ENCODE results near the gene PEAR1. TPM values are rescaled to one million over a fixed set of nuclear protein-coding genes. Genes with fewer than 3 reads are reported as not detected.

Gene PEAR1
- total RNA-seq, 1 donor from 2014 or later, result 11.5 TPM

DNA sequence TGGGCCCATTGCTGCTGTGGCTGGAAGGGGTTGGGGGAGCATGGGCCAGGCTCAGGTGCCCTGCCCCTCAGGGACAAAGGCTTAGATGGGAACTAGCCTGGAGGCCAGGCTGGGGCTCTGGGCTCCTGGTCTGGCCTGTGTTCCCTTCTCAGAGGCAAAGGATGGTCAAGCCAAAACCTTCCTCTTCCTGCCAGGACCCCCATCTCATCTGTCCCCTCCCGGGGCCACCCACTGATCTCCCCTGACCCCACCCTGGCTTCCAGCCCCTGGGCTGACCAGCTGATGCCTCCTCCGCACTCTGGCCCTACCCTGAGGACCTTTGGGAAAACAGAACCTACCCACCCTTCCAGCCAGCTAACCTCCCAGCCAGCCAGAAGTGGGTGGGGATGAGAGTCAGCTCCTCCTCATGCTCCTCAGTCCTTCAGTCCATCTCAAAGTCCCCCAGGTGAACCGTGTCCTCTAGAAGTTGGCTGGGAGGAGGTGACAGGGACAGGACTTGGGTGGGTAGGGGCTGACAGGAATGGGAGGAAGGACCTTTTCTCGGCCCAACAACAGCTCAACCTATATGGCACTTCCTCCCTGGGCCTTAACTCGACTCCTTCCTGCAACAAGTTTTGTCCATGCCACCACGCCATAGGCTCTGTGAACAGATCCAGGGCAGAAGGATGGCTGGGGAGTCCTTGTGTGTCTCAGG, 7.5 kb downstream of the PEAR1 start:
- no peaks in the 10 kb centered on the region for H3K36me3 ChIP-seq
- no peak for DNase-seq (ENCODE audit: extremely low spot score in 2 of 2)
- no peak overlapping the region for H3K4me3 ChIP-seq
- peaks cover 53% of the 10 kb centered on the region for H3K4me1 ChIP-seq
- no peaks in the 10 kb centered on the region for H3K9me3 ChIP-seq
- H3K27me3 ChIP-seq, result no peaks in the 10 kb centered on the region
- no peak for TF ChIP-seq POLR2A (IDR thresholded peaks at IDR 0.05)
- no peak for TF ChIP-seq POLR2AphosphoS5 (IDR thresholded peaks at IDR 0.05; ENCODE audit: insufficient read depth in 1 of 2, low read depth in 1 of 2)
- TF ChIP-seq, protein P1, sequence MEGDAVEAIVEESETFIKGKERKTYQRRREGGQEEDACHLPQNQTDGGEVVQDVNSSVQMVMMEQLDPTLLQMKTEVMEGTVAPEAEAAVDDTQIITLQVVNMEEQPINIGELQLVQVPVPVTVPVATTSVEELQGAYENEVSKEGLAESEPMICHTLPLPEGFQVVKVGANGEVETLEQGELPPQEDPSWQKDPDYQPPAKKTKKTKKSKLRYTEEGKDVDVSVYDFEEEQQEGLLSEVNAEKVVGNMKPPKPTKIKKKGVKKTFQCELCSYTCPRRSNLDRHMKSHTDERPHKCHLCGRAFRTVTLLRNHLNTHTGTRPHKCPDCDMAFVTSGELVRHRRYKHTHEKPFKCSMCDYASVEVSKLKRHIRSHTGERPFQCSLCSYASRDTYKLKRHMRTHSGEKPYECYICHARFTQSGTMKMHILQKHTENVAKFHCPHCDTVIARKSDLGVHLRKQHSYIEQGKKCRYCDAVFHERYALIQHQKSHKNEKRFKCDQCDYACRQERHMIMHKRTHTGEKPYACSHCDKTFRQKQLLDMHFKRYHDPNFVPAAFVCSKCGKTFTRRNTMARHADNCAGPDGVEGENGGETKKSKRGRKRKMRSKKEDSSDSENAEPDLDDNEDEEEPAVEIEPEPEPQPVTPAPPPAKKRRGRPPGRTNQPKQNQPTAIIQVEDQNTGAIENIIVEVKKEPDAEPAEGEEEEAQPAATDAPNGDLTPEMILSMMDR (IDR thresholded peaks at IDR 0.05), result no peak
- no peak overlapping the region for H3K27ac ChIP-seq
- intact Hi-C loops (cut with DNase I), result no loop called here

DNA sequence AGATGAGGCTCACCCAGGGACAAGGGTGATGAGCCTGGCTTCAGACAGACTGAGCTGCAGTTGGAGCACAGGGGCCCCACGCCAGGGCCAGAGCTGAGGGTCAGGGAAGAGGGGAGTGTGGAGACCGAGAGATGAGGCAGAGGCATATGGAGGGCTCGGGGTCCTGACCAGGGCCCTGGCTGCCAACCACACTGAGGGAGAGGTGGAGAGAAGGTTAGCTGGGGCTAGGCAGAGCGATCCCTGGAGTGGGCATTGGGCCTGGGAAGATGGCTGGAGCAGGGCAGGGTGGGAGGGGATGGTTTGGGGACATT, 8.0 kb downstream of the PEAR1 start:
- no peak overlapping the region for H3K4me3 ChIP-seq
- H3K27me3 ChIP-seq, result no peaks in the 10 kb centered on the region
- no peaks in the 10 kb centered on the region for H3K9me3 ChIP-seq
- DNase-seq (ENCODE audit: extremely low spot score in 2 of 2), result no peak
- TF ChIP-seq POLR2AphosphoS5 (IDR thresholded peaks at IDR 0.05; ENCODE audit: insufficient read depth in 1 of 2, low read depth in 1 of 2), result no peak
- TF ChIP-seq, protein P1 (IDR thresholded peaks at IDR 0.05), result no peak
- TF ChIP-seq POLR2A (IDR thresholded peaks at IDR 0.05), result no peak
- H3K27ac ChIP-seq, result no peak overlapping the region
- intact Hi-C loops (cut with DNase I), result no loop called here
- H3K36me3 ChIP-seq, result no peaks in the 10 kb centered on the region
- H3K4me1 ChIP-seq, result peaks cover 48% of the 10 kb centered on the region

DNA sequence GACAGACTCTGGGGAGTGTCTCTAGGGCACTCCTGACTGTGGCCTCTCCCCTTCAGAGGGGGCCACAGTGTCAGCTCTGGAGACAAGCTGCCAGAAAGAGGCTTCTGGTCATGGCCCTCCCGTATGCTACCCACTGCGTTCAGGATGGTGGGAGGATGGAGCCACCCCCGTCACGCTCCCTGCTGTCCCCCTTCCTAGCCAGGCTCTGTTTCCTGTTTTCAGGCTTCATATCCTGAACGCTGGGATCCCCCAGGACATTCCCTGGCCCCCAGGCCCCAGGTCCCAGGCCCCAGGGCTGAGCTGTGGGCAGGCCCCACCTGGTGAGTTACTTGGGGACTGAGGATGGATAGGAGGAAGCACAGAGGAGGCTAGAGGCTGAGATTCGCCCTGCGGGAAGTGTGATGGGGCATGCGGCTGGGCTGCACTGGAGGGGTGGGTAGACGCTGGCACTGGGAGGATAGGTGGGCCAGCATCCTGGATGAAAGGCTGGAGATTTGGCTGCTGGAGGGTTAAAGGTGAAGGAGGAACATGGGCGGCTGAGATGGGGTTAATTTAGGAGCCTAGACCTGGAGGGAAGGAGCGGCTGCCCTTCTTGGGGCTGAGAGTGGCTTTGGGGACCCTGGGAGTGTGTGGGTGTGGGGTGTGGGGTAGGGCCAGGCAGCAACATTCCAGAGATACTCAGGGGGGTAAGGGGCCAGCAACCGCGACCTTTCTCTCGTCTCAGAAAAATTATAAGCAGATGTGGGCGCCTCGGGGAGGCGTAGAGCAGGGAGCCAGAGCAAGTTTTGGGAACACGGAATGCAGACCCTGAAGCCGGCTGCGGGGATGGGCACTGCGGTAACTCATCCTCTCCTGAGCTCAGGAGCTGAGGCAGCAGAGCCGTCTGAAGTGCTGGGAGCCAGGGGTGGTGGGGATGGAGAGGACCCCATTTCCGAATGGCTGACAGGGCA, 8.7 kb downstream of the PEAR1 start:
- intact Hi-C loops (cut with DNase I), result no loop called here
- no peaks in the 10 kb centered on the region for H3K27me3 ChIP-seq
- H3K4me3 ChIP-seq, result no peak overlapping the region
- no peak for TF ChIP-seq POLR2AphosphoS5 (IDR thresholded peaks at IDR 0.05; ENCODE audit: insufficient read depth in 1 of 2, low read depth in 1 of 2)
- no peak for TF ChIP-seq POLR2A (IDR thresholded peaks at IDR 0.05)
- TF ChIP-seq, protein P1 (IDR thresholded peaks at IDR 0.05), result no peak
- peak overlapping the region; percentile 13 for H3K27ac ChIP-seq
- no peak for DNase-seq (ENCODE audit: extremely low spot score in 2 of 2)
- H3K4me1 ChIP-seq, result peaks cover 47% of the 10 kb centered on the region
- H3K9me3 ChIP-seq, result no peaks in the 10 kb centered on the region
- H3K36me3 ChIP-seq, result no peaks in the 10 kb centered on the region

DNA sequence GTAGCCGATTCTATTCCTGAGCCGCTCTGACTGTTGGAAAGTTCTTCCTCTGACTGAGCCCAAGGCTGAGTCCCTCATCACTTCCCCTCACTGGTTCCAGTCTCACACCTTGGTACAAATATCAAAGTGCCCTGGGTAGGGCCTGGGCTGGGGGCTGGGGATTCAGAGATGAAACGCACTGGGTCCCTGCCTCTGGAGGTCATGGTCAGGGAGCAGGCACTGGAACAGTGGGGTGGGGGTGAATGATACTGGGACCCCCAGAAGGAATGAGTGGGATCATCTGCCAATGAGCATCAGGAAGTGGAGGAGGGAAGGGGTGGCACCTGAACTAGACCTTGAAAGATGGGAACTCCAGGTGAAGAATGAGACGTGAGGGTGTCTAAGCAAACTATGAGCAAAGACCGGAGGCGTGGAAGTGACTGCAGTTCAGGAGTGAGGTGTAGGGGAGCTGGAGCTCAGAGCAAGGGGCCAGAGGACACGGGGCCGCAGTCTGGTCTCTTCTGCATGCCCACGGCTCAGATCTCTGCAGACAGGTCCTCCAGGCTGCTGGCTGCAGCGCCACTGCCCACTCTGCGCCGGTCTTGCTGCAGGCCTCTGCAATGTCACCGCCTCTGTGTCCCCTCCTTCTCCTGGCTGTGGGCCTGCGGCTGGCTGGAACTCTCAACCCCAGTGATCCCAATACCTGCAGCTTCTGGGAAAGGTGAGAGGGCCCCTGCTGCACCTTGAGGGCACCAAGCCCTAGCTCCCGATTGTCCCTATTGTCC, 10.0 kb downstream of the PEAR1 start:
- Histone ChIP-seq H3K27me3 (no peaks in the 10 kb centered on the region), H3K36me3 (no peaks in the 10 kb centered on the region), H3K9me3 (no peaks in the 10 kb centered on the region), H3K27ac (no peak overlapping the region), H3K4me1 (peaks cover 53% of the 10 kb centered on the region), H3K4me3 (no peak overlapping the region)
- TF ChIP-seq, protein P1 (IDR thresholded peaks at IDR 0.05), result no peak
- TF ChIP-seq POLR2AphosphoS5 (IDR thresholded peaks at IDR 0.05; ENCODE audit: insufficient read depth in 1 of 2, low read depth in 1 of 2), result no peak
- TF ChIP-seq POLR2A (IDR thresholded peaks at IDR 0.05), result no peak
- no peak for DNase-seq (ENCODE audit: extremely low spot score in 2 of 2)
- intact Hi-C loops (cut with DNase I), result no loop called here
